Measurements from ENCODE around the gene MLN. TPM values are rescaled to one million over a fixed set of nuclear protein-coding genes. Genes with fewer than 3 reads are reported as not detected.
A peak's percentile ranks its signal among the peaks of the same experiment; 100 is the strongest.

MLN gene
- total RNA-seq, 1 donor from 2014 or later = not detected

GRCh38 chr6:33820784-33821520 is 17.1 kb upstream of the MLN start:
- Histone ChIP-seq H3K27me3 (ENCODE audit: control insufficient read depth, insufficient read depth, low read length) (no peaks in the 10 kb centered on the region), H3K36me3 (ENCODE audit: control insufficient read depth, insufficient read depth, low read length) (no peaks in the 10 kb centered on the region), H3K4me3 (ENCODE audit: low read depth, low read length) (no peak overlapping the region)
- no peak for TF ChIP-seq CTCF (IDR thresholded peaks at IDR 0.05; ENCODE audit: insufficient read depth, low read length, severe bottlenecking)
- FAIRE-seq (no peak), DNase-seq (ENCODE audit: low read depth) (no peak)

DNA sequence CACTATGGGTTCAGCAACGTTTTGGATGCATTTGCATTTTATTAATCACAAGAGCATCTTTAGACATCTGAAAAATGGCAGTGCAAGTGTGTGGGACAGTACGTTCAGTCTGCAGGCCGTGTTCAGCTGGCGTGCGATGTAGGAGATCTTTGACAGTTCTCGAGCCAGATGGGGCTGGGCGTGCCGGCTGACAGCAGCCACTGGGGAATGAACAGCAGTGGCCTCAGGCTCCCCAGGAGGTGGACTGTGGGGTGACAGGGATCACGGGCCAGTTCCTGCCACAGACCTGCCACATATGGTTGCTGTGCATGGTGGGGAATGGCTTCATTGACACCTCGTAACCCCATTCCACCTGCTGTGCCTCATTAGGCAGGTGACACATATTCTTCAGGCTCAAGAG is 16.4 kb upstream of the MLN start:
- Histone ChIP-seq H3K4me3 (ENCODE audit: low read depth, low read length) (no peak overlapping the region), H3K36me3 (ENCODE audit: control insufficient read depth, insufficient read depth, low read length) (no peaks in the 10 kb centered on the region), H3K27me3 (ENCODE audit: control insufficient read depth, insufficient read depth, low read length) (no peaks in the 10 kb centered on the region)
- no peak for TF ChIP-seq CTCF (IDR thresholded peaks at IDR 0.05; ENCODE audit: insufficient read depth, low read length, severe bottlenecking)
- FAIRE-seq (peak; percentile 40), DNase-seq (ENCODE audit: low read depth) (no peak)

- no peak overlapping the region for H3K4me3 ChIP-seq (ENCODE audit: low read depth, low read length)
- peak; percentile 92 for FAIRE-seq
- no peaks in the 10 kb centered on the region for H3K36me3 ChIP-seq (ENCODE audit: control insufficient read depth, insufficient read depth, low read length)
- peaks cover 2% of the 10 kb centered on the region for H3K27me3 ChIP-seq (ENCODE audit: control insufficient read depth, insufficient read depth, low read length)
- DNase-seq (ENCODE audit: low read depth) = no peak
- no peak for TF ChIP-seq CTCF (IDR thresholded peaks at IDR 0.05; ENCODE audit: insufficient read depth, low read length, severe bottlenecking)
These were observed 15.2 kb upstream of the MLN start for GRCh38 chr6:33819021-33819420.

DNA sequence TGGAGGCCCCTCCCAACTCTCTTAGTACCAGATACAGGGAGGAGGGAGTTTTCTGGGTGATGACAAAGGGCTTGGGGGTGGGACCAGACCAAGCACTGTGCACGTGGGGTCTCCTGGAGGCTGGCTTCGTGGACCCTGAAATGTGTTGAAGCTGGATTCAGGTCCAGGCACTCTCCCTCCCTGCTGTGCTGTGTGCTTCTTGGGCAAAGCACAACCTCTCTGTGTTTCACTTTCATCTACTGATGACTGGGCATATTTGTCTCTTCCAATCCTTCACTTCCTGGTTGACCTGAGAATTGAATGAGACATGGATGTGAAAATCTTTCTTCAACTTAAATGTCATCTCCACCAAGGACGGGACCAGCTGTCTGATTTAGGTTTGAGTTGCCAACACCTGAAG is 14.5 kb upstream of the MLN start:
- H3K4me3 ChIP-seq (ENCODE audit: low read depth, low read length) = no peak overlapping the region
- FAIRE-seq (peak; percentile 36), DNase-seq (ENCODE audit: low read depth) (no peak)
- no peaks in the 10 kb centered on the region for H3K36me3 ChIP-seq (ENCODE audit: control insufficient read depth, insufficient read depth, low read length)
- H3K27me3 ChIP-seq (ENCODE audit: control insufficient read depth, insufficient read depth, low read length) = peaks cover 2% of the 10 kb centered on the region
- TF ChIP-seq CTCF (IDR thresholded peaks at IDR 0.05; ENCODE audit: insufficient read depth, low read length, severe bottlenecking) = no peak

DNA sequence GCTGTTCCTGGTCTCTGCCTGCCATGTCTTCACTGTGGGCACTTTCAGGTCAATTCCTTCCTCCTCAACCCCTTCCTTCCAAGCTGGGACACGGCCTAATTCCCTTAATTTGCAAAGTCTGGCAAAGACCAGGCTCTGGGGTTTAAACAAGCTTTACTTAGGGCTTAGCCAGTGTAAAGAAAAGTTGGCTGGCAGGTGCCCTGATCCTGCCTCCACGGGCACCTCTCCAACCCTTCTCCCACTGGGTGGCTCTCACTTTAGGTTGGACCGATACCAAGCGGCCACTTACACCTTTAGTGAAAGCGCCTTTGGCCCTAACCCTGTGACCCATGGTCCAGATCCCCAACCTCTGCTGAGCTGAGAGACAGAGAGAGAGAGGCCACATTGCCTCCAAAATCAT is 13.7 kb upstream of the MLN start:
- TF ChIP-seq CTCF (IDR thresholded peaks at IDR 0.05; ENCODE audit: insufficient read depth, low read length, severe bottlenecking) = no peak
- Histone ChIP-seq H3K4me3 (ENCODE audit: low read depth, low read length) (no peak overlapping the region), H3K36me3 (ENCODE audit: control insufficient read depth, insufficient read depth, low read length) (no peaks in the 10 kb centered on the region), H3K27me3 (ENCODE audit: control insufficient read depth, insufficient read depth, low read length) (peaks cover 2% of the 10 kb centered on the region)
- FAIRE-seq (no peak), DNase-seq (ENCODE audit: low read depth) (no peak)

GRCh38 chr6:33816911-33817310 is 13.1 kb upstream of the MLN start:
- Histone ChIP-seq H3K36me3 (ENCODE audit: control insufficient read depth, insufficient read depth, low read length) (no peaks in the 10 kb centered on the region), H3K27me3 (ENCODE audit: control insufficient read depth, insufficient read depth, low read length) (peaks cover 2% of the 10 kb centered on the region), H3K4me3 (ENCODE audit: low read depth, low read length) (no peak overlapping the region)
- FAIRE-seq = no peak
- TF ChIP-seq CTCF (IDR thresholded peaks at IDR 0.05; ENCODE audit: insufficient read depth, low read length, severe bottlenecking) = no peak
- DNase-seq (ENCODE audit: low read depth) = peak; percentile 20
